GM12892 (cell line): ENCODE measurements around the gene SAMD9.
"Not testable (repeated sequence)": the region's sequence is repeated elsewhere in the genome, so short reads cannot be mapped to it uniquely, and the experiment has no call there.

Experiments used
- DNase-seq: peaks from one replicate; pipeline ENCODE4 v3.0.0; 2011; ENCODE audit not compliant: insufficient read length
- FAIRE-seq: peaks from 2 replicates; lab custom pipeline; 2011; peaks lifted over from hg19 to GRCh38; lab: Jason Lieb, UNC
- POLR2A ChIP-seq: IDR thresholded peaks from 2 replicates; pipeline ENCODE4 v1.6.1; 2011; ENCODE audit warnings: low read depth, low read length, control low read depth
- POLR2AphosphoS5 ChIP-seq: IDR thresholded peaks from 2 replicates; pipeline ENCODE4 v1.6.1; 2011; ENCODE audit warnings: low read depth, low read length, control low read depth
- TAF1 ChIP-seq: IDR thresholded peaks from 2 replicates; pipeline ENCODE4 v1.6.1; 2011; ENCODE audit warnings: low read depth, mild to moderate bottlenecking, control low read depth, low read length, borderline replicate concordance

Gene SAMD9

GRCh38 chr7:93146472-93147141 lies 28.8 kb upstream of the SAMD9 start:
- peak; percentile 51 for FAIRE-seq
- no peak for DNase-seq

GRCh38 chr7:93146036-93146435 lies 28.3 kb upstream of the SAMD9 start:
- FAIRE-seq, result peak; percentile 38
- DNase-seq, result no peak
- no peak for TF ChIP-seq POLR2AphosphoS5

More at GRCh38 chr7:93146472-93147141, 28.8 kb upstream of the SAMD9 start:
- no peak for TF ChIP-seq POLR2A
- no peak for TF ChIP-seq TAF1
- no peak for TF ChIP-seq POLR2AphosphoS5

- TF ChIP-seq POLR2A (no peak), POLR2AphosphoS5 (no peak), TAF1 (no peak)
- no peak for DNase-seq
- no peak for FAIRE-seq
Measured at GRCh38 chr7:93145354-93145753, 27.6 kb upstream of the SAMD9 start.

GRCh38 chr7:93142127-93142526 lies 24.3 kb upstream of the SAMD9 start:
- DNase-seq (no peak), FAIRE-seq (no peak)
- TF ChIP-seq POLR2AphosphoS5 (no peak), POLR2A (no peak), TAF1 (no peak)

- TF ChIP-seq TAF1 (no peak), POLR2AphosphoS5 (no peak), POLR2A (no peak)
- DNase-seq (no peak), FAIRE-seq (no peak)
Measured at GRCh38 chr7:93140582-93141191, 22.9 kb upstream of the SAMD9 start.

- FAIRE-seq (no peak), DNase-seq (no peak)
- TF ChIP-seq TAF1 (no peak), POLR2A (no peak), POLR2AphosphoS5 (no peak)
Measured at GRCh38 chr7:93138576-93138975, 20.8 kb upstream of the SAMD9 start.

GRCh38 chr7:93133005-93133404 lies 15.2 kb upstream of the SAMD9 start:
- TF ChIP-seq POLR2A, result no peak
- TF ChIP-seq TAF1, result no peak
- TF ChIP-seq POLR2AphosphoS5, result no peak
- FAIRE-seq, result peak; percentile 21
- DNase-seq, result no peak

- FAIRE-seq (peak; percentile 14), DNase-seq (no peak)
- TF ChIP-seq POLR2A (no peak), POLR2AphosphoS5 (no peak), TAF1 (no peak)
Measured at GRCh38 chr7:93132216-93132615, 14.4 kb upstream of the SAMD9 start.

GRCh38 chr7:93126954-93127353 lies 9.2 kb upstream of the SAMD9 start:
- DNase-seq, FAIRE-seq: not testable (repeated sequence)

GRCh38 chr7:93123532-93123931 lies 5.8 kb upstream of the SAMD9 start:
- FAIRE-seq, DNase-seq: not testable (repeated sequence)

GRCh38 chr7:93120592-93121549 lies 3.1 kb upstream of the SAMD9 start:
- DNase-seq, result no peak
- no peak for FAIRE-seq
- TF ChIP-seq POLR2AphosphoS5 (no peak), TAF1 (no peak), POLR2A (no peak)

GRCh38 chr7:93119191-93119905 lies 1.6 kb upstream of the SAMD9 start:
- no peak for TF ChIP-seq POLR2A
- DNase-seq, result no peak
- no peak for FAIRE-seq

- DNase-seq, result no peak
- TF ChIP-seq TAF1 (no peak), POLR2AphosphoS5 (no peak), POLR2A (no peak)
- peak; percentile 24 for FAIRE-seq
Measured at GRCh38 chr7:93117327-93117726, 452 bp downstream of the SAMD9 start.
